Limb (tissue), 2 donors: Measurements from ENCODE around the gene VAMP7.
"Not testable (repeated sequence)": the region's sequence is repeated elsewhere in the genome, so short reads cannot be mapped to it uniquely, and the experiment has no call there.

ENCODE experiments used
- DNase-seq, 2 donors: peaks; one replicate each; pipeline ENCODE4 v3.0.0-alpha.2; 2016; ENCODE audit errors: extremely low spot score in 2 of 2

Gene VAMP7

GRCh38 chrX:155907661-155908060 is 26.5 kb downstream of the VAMP7 start:
- DNase-seq = not testable (repeated sequence)

DNA sequence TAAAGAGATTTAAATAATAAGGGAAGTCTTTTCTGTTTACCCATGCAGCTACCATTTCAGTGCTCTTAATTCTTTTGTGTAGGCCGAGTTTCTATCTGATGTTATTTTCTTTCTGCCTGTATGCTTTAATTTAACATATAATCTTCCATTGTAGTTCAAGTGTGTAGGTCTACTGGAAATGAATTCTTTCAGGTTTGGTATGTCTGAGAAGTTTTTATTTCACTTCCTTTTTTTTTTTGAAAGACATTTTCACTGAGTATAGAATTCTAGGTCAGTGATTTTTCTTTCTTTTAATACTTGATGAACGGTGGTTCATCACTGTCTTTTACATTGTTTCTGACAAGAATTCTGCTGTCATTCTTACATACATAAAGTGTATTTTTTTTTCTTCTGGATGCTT is 42.1 kb downstream of the VAMP7 start:
- no peak for DNase-seq

DNA sequence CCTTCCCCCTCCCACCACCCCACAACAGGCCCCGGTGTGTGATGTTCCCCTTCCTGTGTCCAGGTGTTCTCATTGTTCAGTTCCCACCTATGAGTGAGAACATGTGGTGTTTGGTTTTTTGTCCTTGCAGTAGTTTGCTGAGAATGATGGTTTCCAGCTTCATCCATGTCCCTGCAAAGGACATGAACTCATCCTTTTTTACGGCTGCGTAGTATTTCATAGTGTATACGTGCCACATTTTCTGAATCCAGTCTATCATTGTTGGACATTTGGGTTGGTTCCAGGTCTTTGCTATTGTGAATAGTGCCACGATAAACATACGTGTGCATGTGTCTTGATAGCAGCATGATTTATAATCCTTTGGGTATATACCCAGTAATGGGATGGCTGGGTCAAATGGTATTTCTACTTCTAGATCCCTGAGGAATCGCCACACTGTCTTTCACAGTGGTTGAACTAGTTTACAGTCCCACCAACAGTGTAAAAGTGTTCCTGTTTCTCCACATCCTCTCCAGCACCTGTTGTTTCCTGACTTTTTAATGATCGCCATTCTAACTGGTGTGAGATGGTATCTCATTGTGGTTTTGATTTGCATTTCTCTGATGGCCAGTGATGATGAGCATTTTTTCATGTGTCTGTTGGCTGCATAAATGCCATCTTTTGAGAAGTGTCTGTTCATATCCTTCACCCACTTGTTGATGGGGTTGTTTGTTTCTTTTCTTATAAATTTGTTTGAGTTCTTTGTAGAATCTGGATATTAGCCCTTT is 49.9 kb downstream of the VAMP7 start:
- not testable (repeated sequence) for DNase-seq

GRCh38 chrX:155938132-155938531 is 57.0 kb downstream of the VAMP7 start:
- no peak for DNase-seq

- DNase-seq = no peak
Observed at GRCh38 chrX:155949098-155949497, 68.0 kb downstream of the VAMP7 start.

DNA sequence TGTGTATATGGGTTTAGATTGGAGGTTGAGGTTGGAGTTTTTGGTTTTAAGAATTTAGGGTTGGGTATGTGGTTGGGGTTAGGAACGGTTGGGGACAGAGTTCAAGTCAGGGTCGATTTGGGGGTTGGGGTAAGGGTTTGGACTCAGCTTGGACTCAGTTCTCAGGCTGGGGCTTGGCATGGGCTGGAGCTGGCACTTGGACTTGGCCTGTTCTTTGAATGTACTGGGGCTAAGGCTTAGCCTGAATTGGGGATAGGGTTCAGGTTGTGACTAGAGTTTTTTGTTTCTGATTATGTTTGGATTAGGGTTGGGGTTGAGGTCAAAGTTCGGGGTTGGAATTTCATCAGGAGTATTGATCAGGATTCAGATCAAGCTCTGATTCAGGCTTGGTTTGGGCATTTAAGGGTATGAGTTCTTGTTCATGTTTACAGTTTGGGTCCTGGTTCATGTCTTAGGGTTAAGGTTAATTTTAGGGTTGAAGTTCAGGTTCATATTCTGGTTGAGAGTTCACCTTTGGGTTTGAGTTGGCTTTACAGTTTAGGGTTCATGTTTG is 70.2 kb downstream of the VAMP7 start:
- no peak for DNase-seq

GRCh38 chrX:155953055-155953454 is 71.9 kb downstream of the VAMP7 start:
- DNase-seq = no peak

DNA sequence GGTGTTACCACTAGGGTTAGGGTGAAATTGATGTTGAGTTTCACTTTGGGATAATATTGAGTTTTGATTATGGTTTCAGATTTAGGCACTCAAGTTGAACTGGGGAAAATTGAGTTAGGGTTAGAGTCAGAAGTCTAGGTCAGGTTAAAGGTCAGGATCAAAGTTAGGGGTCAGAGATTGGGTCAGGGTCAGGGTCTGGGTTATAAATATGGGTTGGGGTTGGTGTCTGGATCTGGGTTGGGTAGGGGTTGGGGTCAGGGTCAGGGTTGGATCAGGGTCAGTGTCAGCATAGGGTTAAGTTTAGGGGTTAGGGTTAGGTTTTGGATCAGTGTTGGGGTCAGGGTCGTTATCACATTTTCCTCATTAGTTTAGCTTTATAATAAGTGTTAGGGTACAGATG is 73.6 kb downstream of the VAMP7 start:
- no peak for DNase-seq

DNA sequence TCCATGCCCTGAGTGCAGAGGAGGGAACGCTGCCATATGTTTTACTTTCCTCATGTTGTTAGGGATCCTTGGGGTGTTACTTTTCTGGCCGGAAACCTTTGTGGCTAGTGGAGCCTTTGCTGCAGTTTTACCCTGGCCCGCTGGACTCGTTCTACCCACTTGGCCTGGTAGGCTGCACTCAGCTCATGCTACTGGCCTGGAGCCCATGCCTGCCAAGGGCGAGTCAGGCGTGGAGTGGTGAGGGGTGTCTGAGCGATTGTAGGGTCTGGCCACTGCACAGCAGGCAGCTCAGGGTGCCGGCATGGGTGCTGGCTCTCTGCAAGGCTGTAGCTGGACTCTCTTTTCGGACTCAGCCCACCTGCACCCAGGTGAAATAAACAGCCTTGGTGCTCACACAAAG is 75.0 kb downstream of the VAMP7 start:
- DNase-seq = no peak

DNA sequence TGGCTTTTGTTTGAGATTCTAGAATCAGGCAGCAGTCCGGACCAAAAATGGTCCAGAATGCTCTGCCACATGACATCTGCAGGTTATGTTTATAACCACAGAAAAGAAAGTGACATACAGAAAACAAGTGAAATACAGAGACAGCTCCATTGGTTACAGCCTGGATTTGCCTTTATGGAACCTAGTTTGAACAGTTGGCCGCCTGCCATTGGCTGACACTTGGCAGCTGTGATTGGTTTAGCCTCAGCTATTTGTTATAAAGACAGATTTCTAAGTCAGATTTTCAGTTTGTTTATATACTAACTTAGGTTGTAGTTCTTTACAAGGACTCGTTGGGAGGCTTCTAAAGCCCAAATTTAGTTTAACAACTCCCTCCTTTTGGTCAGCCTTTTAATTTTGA is 75.5 kb downstream of the VAMP7 start:
- no peak for DNase-seq

GRCh38 chrX:155957843-155958242 is 76.7 kb downstream of the VAMP7 start:
- no peak for DNase-seq

GRCh38 chrX:155959018-155959587 is 78.0 kb downstream of the VAMP7 start:
- no peak for DNase-seq

GRCh38 chrX:155962906-155963305 is 81.8 kb downstream of the VAMP7 start:
- no peak for DNase-seq

- DNase-seq = no peak
Observed at GRCh38 chrX:155966876-155967275, 85.7 kb downstream of the VAMP7 start.

- DNase-seq = no peak
Observed at GRCh38 chrX:155967653-155968325, 86.6 kb downstream of the VAMP7 start.

DNA sequence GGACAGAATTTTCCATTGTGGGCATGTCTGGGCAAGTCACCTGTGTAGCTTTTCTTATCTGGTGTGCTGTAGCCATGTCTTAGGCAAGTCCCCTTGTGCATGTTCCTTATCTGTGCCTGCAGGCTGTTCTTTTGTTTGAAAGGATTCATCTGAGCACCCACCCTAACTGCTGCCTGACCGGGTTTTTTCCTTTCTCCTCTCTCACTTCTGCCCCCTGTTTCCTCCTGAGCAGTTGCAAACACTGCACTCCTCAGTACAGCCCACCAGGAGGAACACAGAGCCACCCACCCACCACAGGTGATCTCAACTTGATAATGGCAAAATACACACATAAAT is 87.1 kb downstream of the VAMP7 start:
- no peak for DNase-seq

DNA sequence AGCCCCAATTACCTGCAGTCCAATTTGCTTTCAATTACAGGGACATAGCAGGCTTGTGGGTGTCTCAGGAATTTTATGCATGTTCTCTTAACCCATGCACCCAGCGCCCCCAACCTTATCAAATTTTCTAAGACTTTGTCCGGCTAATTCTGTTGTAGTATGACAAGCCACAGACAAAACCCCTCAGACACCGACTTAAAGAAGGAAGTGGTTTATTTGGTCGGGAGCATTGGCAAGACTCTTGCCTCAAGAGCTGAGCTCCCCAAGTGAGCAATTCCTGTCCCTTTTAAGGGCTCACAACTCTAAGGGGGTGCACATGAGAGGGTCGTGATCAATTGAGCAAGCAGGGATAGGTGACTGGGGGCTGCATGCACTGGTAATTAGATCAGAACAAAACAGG is 87.6 kb downstream of the VAMP7 start:
- DNase-seq = no peak

DNA sequence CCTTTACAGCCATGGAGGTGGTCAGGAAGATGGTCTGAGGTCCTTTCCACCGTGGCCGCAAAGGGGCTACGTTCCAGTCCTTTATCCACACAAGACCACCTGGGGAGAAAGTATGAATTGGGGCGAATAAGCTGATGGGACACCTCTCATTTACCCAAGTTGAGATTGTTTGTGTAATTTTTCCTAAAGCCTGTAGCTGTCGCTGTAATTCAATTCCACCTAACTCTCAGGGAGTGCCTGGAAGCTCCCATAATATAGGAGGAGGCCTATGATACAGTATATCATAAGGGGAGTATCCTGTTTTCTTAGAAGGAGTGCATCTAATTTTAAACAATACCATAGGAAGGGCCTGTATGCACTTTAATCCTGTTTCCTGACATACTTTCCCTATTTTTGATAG is 90.5 kb downstream of the VAMP7 start:
- not testable (repeated sequence) for DNase-seq

DNA sequence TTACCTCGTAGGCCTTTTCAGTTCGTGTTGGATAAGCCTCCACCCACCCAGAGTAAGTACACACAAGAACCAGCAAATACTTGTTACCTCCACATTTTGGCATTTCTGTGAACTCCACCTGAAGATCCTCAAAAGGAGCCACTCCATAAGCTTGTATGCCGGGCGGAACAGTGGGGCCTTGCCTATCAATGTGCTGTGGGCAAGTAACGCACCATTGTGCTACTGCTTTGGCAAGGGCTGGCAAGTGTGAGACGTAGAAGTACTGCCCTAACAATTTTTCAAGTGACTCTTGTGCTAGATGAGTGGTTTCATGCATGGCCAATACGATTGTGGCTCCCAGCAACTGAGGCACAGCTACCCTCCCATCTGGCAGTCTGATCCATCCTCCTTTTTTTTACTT is 91.1 kb downstream of the VAMP7 start:
- DNase-seq = not testable (repeated sequence)

DNA sequence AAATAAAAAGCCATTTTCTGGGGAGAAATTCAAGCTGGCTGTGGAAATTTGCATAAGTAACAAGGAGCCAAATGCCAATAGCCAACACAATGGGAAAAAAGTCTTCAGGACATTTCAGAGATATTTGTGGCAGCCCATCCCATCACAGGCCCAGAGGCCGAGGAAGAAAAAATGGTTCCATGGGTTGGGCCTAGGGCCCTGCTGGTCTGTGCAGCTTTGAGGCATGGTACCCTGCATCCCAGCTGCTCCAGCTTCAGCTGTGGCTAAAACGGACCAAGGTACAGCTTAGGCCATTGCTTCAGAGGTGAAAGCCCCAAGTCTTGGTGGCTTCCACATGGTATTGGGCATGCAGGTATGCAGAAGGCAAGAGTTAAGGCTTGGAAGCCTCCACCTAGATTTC is 102.2 kb downstream of the VAMP7 start:
- no peak for DNase-seq

- no peak for DNase-seq
Observed at GRCh38 chrX:155985208-155985607, 104.1 kb downstream of the VAMP7 start.

- DNase-seq = not testable (repeated sequence)
Observed at GRCh38 chrX:155986995-155987394, 105.8 kb downstream of the VAMP7 start.

GRCh38 chrX:155988859-155989258 is 107.7 kb downstream of the VAMP7 start:
- DNase-seq = no peak
